Mucosa of stomach (tissue), 1 donor: Measurements from ENCODE around the gene PJVK.
"Not testable (repeated sequence)": the region's sequence is repeated elsewhere in the genome, so short reads cannot be mapped to it uniquely, and the experiment has no call there.

ENCODE experiments used
- H3K27me3 ChIP-seq: one replicate; pipeline ENCODE4 v1.7.0; 2013; ENCODE audit warnings: mild to moderate bottlenecking, low read length; ENCODE audit not compliant: control insufficient read depth, insufficient read depth
- H3K36me3 ChIP-seq: one replicate; pipeline ENCODE4 v1.7.0; 2013; ENCODE audit warnings: low read length; ENCODE audit not compliant: control insufficient read depth, insufficient read depth
- H3K4me1 ChIP-seq: one replicate; pipeline ENCODE4 v1.7.0; 2013; ENCODE audit warnings: mild to moderate bottlenecking, low read length; ENCODE audit not compliant: control insufficient read depth, insufficient read depth
- H3K4me3 ChIP-seq: one replicate; pipeline ENCODE4 v1.7.0; 2013; ENCODE audit warnings: low read length
- H3K9ac ChIP-seq: one replicate; pipeline ENCODE4 v1.7.0; 2013; ENCODE audit warnings: mild to moderate bottlenecking, low read length, moderate library complexity
- H3K9me3 ChIP-seq: one replicate; pipeline ENCODE4 v1.7.0; 2013; ENCODE audit warnings: mild to moderate bottlenecking, low read length, moderate library complexity; ENCODE audit not compliant: control insufficient read depth
- donor health status: Pancreatic carcinoma.

The PJVK gene

DNA sequence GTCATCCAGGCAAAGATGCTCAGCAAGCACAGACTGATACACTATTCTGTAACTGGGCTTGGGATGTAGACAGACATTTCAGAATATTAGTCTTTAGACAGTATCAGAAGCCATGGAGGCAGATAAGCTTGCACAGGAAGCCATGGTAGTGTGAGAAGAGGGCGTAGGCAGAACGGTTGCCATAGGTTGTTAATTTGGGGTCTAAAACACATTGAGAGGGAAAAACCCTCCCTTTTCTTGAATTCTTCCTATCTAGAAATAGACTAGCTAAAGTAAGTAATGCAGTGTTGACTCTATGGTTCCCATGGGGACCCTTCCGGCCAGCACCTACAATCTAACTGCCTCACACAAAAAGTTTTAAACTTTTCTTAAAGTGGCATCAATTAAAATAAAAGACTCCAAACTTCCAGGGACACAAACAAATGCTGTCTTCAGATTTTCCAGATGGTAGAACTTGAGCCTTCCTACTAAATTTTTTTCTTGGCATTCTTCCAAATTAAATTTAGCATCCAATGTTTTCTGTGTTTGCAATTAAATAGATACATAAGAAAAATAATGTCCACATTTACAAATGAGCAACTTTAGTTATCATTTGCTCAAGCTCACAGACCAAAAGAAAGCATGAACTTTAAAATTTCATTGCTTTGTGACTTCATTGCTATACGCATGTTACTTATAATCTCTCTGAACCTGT lies 2.1 kb upstream of the PJVK start:
- Histone ChIP-seq H3K4me3 (no peak overlapping the region), H3K4me1 (peaks cover 12% of the 10 kb centered on the region), H3K9ac (no peak overlapping the region), H3K36me3 (peaks cover 3% of the 10 kb centered on the region), H3K9me3 (no peaks in the 10 kb centered on the region), H3K27me3 (no peaks in the 10 kb centered on the region)

GRCh38 chr2:178449700-178450523 lies 1.3 kb upstream of the PJVK start:
- peaks cover 3% of the 10 kb centered on the region for H3K36me3 ChIP-seq
- no peaks in the 10 kb centered on the region for H3K9me3 ChIP-seq
- H3K4me1 ChIP-seq, result peaks cover 12% of the 10 kb centered on the region
- no peaks in the 10 kb centered on the region for H3K27me3 ChIP-seq
- peak overlapping the region; percentile 80 for H3K9ac ChIP-seq
- H3K4me3 ChIP-seq, result peak overlapping the region; percentile 74

GRCh38 chr2:178450524-178450773 lies 729 bp upstream of the PJVK start:
- H3K9me3 ChIP-seq, result no peaks in the 10 kb centered on the region
- H3K4me1 ChIP-seq, result peaks cover 12% of the 10 kb centered on the region
- no peaks in the 10 kb centered on the region for H3K27me3 ChIP-seq
- H3K4me3 ChIP-seq, result peak overlapping the region; percentile 74
- peak overlapping the region; percentile 80 for H3K9ac ChIP-seq
- H3K36me3 ChIP-seq, result peaks cover 3% of the 10 kb centered on the region

GRCh38 chr2:178452334-178452733 lies 1.2 kb downstream of the PJVK start:
- no peak overlapping the region for H3K9ac ChIP-seq
- H3K36me3 ChIP-seq, result peaks cover 3% of the 10 kb centered on the region
- no peaks in the 10 kb centered on the region for H3K9me3 ChIP-seq
- H3K27me3 ChIP-seq, result no peaks in the 10 kb centered on the region
- H3K4me3 ChIP-seq, result no peak overlapping the region
- peaks cover 12% of the 10 kb centered on the region for H3K4me1 ChIP-seq

DNA sequence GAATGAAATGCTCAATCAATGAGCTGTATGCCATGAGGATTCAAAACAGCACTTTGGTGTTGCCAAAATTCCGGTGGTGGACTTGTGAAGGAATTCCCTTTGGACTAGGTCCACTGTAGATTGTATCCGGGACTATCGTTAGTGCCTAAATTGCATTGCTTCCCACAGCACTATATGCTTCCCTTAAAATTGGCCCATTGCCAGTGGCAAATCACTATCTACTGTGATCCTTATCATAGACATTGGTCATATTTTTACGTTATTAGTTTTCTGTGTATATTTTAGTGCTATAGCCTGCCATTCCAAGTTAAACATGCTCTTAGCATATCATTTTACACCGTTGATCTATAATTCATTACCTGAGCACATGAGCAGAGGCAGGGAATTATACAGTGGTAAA lies 1.7 kb downstream of the PJVK start:
- peaks cover 3% of the 10 kb centered on the region for H3K36me3 ChIP-seq
- no peaks in the 10 kb centered on the region for H3K27me3 ChIP-seq
- H3K9me3 ChIP-seq, result no peaks in the 10 kb centered on the region
- H3K9ac ChIP-seq, result no peak overlapping the region
- peaks cover 12% of the 10 kb centered on the region for H3K4me1 ChIP-seq
- H3K4me3 ChIP-seq, result no peak overlapping the region

GRCh38 chr2:178455947-178456346 lies 4.8 kb downstream of the PJVK start:
- Histone ChIP-seq H3K9me3 (no peaks in the 10 kb centered on the region), H3K4me1 (no peaks in the 10 kb centered on the region), H3K4me3 (no peak overlapping the region), H3K36me3 (no peaks in the 10 kb centered on the region), H3K9ac (no peak overlapping the region), H3K27me3 (no peaks in the 10 kb centered on the region)

GRCh38 chr2:178457390-178457886 lies 6.3 kb downstream of the PJVK start:
- no peaks in the 10 kb centered on the region for H3K36me3 ChIP-seq
- H3K4me1 ChIP-seq, result no peaks in the 10 kb centered on the region
- H3K4me3 ChIP-seq, result no peak overlapping the region
- no peaks in the 10 kb centered on the region for H3K27me3 ChIP-seq
- H3K9ac ChIP-seq, result no peak overlapping the region
- H3K9me3 ChIP-seq, result no peaks in the 10 kb centered on the region

DNA sequence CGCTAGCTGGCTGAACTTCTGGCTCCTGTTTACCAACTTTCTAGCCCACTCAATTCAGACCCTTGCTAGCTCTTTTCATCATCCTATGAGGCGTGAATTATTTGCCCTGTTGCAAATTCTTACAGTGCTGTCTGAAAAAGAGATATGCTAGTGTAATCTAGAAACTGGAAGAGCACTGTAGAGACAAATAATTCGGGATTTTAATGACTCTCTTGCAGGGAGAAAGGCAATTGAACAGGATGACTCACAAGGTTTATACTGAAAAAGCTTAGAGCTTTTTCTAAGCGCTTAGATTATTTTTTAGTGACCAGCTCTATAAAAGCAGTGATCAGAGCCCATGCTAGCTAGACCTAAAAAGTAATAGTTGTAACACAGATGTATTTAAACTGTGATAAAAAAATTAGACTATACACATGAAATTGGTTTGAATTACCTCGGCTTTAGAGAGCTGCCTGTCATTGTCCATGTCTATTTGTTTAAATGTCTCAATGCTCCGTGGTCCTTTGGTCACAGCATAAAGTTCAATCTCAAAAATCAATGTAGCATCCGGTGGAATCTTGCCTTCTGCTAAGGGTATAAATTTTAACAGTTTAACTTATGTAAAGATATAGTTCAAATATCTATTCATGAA lies 18.2 kb downstream of the PJVK start:
- no peak overlapping the region for H3K9ac ChIP-seq
- no peaks in the 10 kb centered on the region for H3K9me3 ChIP-seq
- no peaks in the 10 kb centered on the region for H3K4me1 ChIP-seq
- no peaks in the 10 kb centered on the region for H3K36me3 ChIP-seq
- H3K4me3 ChIP-seq, result no peak overlapping the region
- H3K27me3 ChIP-seq, result no peaks in the 10 kb centered on the region

- not testable (repeated sequence) for H3K9ac ChIP-seq, H3K27me3 ChIP-seq, H3K9me3 ChIP-seq, H3K36me3 ChIP-seq, H3K4me3 ChIP-seq, H3K4me1 ChIP-seq
Measured at GRCh38 chr2:178471313-178471712, 20.1 kb downstream of the PJVK start.

DNA sequence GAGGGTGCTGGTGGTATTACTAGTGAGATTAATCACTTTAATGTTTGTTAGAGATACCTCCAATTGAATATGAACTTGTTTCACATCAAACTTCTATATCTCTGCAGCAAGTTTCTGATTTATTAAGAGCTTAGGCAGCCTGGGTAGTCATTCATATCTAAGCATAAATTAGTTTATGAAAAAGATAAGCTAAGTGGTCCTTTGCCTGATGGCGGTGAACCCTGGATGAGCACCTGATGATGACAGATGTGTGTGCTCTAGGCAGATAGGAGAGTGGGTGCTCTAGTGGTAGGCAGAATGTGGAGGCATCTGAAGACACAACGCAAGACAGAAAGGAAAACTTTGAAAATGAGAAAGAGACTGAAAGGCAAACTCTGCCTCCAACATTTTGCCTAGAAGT lies 22.2 kb downstream of the PJVK start:
- H3K4me3 ChIP-seq, result no peak overlapping the region
- no peaks in the 10 kb centered on the region for H3K27me3 ChIP-seq
- H3K9ac ChIP-seq, result no peak overlapping the region
- no peaks in the 10 kb centered on the region for H3K36me3 ChIP-seq
- H3K4me1 ChIP-seq, result no peaks in the 10 kb centered on the region
- no peaks in the 10 kb centered on the region for H3K9me3 ChIP-seq

- no peaks in the 10 kb centered on the region for H3K9me3 ChIP-seq
- H3K27me3 ChIP-seq, result no peaks in the 10 kb centered on the region
- no peaks in the 10 kb centered on the region for H3K4me1 ChIP-seq
- no peak overlapping the region for H3K4me3 ChIP-seq
- H3K9ac ChIP-seq, result no peak overlapping the region
- no peaks in the 10 kb centered on the region for H3K36me3 ChIP-seq
Measured at GRCh38 chr2:178473931-178474330, 22.8 kb downstream of the PJVK start.

GRCh38 chr2:178474560-178474959 lies 23.4 kb downstream of the PJVK start:
- H3K27me3 ChIP-seq, result no peaks in the 10 kb centered on the region
- H3K4me1 ChIP-seq, result peaks cover 6% of the 10 kb centered on the region
- H3K9me3 ChIP-seq, result no peaks in the 10 kb centered on the region

More at GRCh38 chr2:178474560-178474959, 23.4 kb downstream of the PJVK start:
- Histone ChIP-seq H3K9ac (no peak overlapping the region), H3K4me3 (no peak overlapping the region), H3K36me3 (no peaks in the 10 kb centered on the region)
